GM18507 (cell line): Measurements from ENCODE around the gene TAC4.

Experiments
- DNase-seq: peaks from one replicate; pipeline ENCODE4 v3.0.0; 2011; ENCODE audit warnings: low read depth; ENCODE audit not compliant: insufficient read length; ENCODE audit errors: extremely low spot score
- FAIRE-seq: peaks from 2 replicates; lab custom pipeline; 2011; peaks lifted over from hg19 to GRCh38; lab: Jason Lieb, UNC

The TAC4 gene

GRCh38 chr17:49874911-49875310, 27.0 kb upstream of the TAC4 start:
- DNase-seq (no peak), FAIRE-seq (no peak)

GRCh38 chr17:49873926-49874325, 26.1 kb upstream of the TAC4 start:
- FAIRE-seq (no peak), DNase-seq (no peak)

GRCh38 chr17:49873466-49873865, 25.6 kb upstream of the TAC4 start:
- DNase-seq (no peak), FAIRE-seq (no peak)

- DNase-seq (no peak), FAIRE-seq (no peak)
Measured at GRCh38 chr17:49872754-49873377, 25.0 kb upstream of the TAC4 start.

GRCh38 chr17:49871211-49871610, 23.3 kb upstream of the TAC4 start:
- no peak for FAIRE-seq
- DNase-seq, result no peak

GRCh38 chr17:49870298-49870697, 22.4 kb upstream of the TAC4 start:
- DNase-seq (no peak), FAIRE-seq (no peak)

- no peak for DNase-seq
- no peak for FAIRE-seq
Measured at GRCh38 chr17:49869038-49869374, 21.1 kb upstream of the TAC4 start.

GRCh38 chr17:49866882-49867413, 19.1 kb upstream of the TAC4 start:
- FAIRE-seq (no peak), DNase-seq (no peak)

GRCh38 chr17:49866019-49866380, 18.1 kb upstream of the TAC4 start:
- DNase-seq, result no peak
- FAIRE-seq, result no peak

GRCh38 chr17:49862781-49863331, 15.0 kb upstream of the TAC4 start:
- FAIRE-seq, result no peak
- DNase-seq, result no peak

GRCh38 chr17:49861150-49861884, 13.4 kb upstream of the TAC4 start:
- FAIRE-seq (peak; percentile 9), DNase-seq (peak; percentile 43)

GRCh38 chr17:49859991-49860953, 12.4 kb upstream of the TAC4 start:
- FAIRE-seq (no peak), DNase-seq (no peak)

- DNase-seq (no peak), FAIRE-seq (no peak)
Measured at GRCh38 chr17:49858796-49859195, 10.9 kb upstream of the TAC4 start.

- no peak for DNase-seq
- FAIRE-seq, result no peak
Measured at GRCh38 chr17:49854126-49854525, 6.3 kb upstream of the TAC4 start.

- FAIRE-seq (no peak), DNase-seq (no peak)
Measured at GRCh38 chr17:49853470-49854015, 5.7 kb upstream of the TAC4 start.

GRCh38 chr17:49851387-49852291, 3.8 kb upstream of the TAC4 start:
- FAIRE-seq (peak; percentile 54), DNase-seq (peak; percentile 43)

GRCh38 chr17:49850772-49851386, 3.0 kb upstream of the TAC4 start:
- DNase-seq, result no peak
- no peak for FAIRE-seq

- DNase-seq, result no peak
Measured at GRCh38 chr17:49850218-49850610, 2.3 kb upstream of the TAC4 start.

More at GRCh38 chr17:49850218-49850610, 2.3 kb upstream of the TAC4 start:
- no peak for FAIRE-seq
